GM19035 (cell line): ENCODE data around the gene NTM.

ENCODE experiments used
- ATAC-seq: cut with Tn5 transposase; IDR thresholded peaks from one replicate; pipeline ENCODE4 v1.9.1; 2021; ENCODE audit not compliant: unreplicated experiment

NTM gene

DNA sequence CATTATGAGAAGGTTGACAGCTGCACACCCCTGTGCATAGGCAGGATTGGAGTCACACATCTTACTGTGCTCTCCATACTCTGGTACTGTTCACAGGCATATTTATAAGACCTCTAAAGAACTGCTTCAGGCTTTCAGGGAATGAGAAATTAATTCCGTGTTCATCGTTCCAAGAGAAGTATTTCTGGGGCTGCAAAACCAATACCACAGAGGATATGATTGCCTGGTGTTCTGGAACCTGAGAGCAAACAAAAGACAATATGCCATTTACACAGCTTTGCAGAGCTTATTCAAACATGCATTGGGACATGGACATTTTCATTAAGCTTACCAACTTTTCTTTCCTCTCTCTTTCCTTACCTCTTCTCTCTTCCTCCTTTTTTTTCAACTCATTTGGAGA, 388.7 kb downstream of the NTM start:
- no peak for ATAC-seq

DNA sequence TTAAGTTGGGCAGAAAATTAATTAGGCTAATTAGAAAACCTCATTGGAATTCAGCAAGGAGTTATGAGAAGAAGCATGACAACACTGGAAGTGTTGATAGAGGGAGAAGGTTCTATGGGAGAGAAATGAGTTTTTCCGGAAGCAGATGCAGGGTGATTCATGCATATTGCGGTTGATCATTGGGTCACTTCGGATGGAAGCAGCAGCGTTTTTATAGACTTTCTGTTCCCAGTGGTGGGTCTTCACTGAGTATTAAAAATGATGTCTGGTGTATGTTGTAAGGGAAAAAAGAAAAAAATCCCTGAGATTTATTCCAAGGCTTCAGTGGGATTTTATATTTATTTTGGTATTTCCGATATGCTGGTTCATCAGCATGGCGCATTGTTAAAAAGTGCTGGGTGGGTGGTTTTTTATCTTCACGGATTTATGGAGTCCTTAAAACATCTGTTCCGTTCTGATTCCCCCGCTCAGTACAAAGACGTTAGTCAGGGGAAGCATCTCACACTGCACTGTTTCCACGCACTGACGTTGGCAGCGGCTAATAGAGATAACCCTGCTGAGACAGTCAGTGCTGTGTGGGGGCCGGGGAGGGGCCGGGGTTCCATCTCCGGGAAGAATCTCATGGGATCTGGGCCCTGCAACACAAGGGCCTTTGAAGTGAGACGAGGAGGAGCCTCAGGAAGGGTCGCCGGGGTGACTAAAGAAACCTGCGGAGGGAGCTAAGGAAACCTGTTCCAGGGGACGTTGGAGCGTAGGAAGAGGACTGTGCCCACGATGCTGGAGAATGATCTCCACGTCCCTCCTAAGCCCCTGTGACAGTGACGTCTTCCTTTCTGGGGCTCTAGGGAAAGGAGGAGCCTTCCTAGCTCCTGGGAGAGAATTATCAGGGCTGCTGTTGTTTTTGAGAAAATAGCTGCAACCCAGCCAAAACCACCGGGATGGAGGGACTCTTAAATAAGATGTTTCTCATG, 390.0 kb downstream of the NTM start:
- no peak for ATAC-seq

DNA sequence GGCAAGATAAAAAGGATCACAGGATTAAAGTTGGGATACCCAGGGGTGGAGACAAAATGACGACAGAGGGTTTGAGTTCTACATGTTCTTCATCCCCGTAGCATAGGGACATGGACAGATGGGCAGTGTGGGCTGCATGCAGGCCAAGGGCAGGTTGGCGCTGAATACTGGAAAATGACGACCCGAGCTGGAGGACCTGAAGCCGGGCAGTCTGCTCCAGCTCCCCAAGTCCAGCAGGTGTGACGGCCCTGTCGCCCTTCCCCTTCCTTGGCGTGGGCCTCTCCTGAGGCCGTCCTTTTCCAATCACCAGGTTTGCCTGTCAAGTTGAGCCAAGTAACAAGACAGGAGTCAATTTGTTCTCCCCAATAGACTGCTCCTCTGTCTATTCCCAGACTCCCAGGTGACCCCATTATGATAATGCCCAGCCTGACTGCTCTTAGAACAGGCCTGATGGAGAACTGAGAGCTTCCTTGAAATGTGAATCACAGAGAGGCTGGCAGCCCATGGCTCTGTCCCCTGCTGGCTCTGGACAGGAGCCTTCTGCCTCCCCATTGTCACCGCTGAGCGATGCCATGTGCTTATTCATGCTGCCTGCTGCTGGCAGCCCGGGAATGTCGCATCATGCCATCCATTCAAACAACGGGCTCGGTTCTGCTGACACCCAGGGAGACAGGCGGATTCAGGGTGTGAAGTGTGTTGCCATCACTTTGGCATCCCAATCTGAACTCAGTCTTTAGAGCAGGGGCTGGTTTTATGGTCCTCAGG, 392.1 kb downstream of the NTM start:
- ATAC-seq = no peak

DNA sequence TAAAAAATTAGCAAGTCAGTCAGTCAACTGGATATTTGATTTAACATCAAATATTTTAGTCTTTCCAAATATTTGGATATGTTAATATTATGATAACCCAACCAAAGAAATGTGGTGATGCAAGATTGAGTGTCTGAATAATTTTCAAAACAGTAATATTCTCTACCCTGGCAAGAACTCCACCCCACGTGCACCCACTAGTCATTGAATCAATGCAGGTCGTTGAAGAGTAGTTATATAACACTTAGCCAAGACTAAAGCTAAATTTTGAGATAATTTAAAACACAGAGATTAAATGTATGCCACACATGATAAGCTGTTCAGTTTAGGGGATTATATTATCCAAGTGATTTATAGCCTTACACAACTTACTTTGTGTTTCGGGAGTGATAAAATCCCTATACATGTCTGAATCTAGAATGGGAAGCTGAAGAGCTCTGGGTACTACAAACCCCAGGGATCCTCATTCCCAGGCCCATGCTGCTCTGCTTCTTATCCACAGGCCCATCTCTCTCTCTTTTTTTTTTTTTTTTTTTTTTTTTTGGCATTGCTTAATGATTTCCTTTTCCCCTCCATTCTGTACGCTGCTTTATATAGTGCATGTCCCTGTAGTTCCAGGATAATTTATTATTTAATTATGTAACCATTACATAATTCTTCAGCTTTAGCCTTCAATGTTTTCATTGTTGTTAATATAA, 392.9 kb downstream of the NTM start:
- no peak for ATAC-seq

DNA sequence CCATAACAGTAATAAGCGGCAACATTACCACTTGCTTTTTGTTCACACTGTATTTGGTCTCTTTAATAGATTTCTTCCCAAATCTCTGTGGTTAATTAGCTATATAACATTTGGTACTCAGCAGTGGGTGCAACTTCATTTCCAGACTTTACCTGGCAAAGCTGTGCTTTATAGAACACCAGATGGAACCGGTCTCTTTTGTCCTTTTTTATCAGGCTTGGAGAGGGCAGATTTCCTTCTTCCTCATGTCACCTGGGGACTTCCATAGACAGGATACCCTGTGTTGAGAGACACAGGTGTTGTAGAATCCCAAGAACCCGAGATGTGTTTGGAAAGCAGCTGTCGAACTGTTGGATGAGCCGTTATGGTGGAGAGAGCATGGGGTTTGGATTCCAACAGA, 393.7 kb downstream of the NTM start:
- no peak for ATAC-seq

DNA sequence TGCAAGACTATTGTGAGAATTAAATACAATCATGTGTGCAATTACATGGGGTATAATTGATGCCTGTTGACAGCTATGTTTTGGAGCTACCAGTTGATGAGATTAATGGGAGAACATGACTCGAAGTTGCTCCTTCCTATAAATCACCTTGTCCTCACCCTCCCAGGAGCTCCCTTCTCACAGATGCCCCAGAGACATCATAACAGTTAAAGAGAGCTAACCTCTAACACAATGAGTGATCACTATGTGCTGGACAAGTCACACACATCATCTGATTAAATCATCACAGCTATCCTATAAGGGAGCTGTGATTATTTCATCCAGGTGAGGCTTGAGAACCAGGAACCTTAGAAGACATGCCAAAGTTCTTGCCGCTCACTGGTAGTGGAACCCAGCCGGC, 394.2 kb downstream of the NTM start:
- ATAC-seq = no peak

DNA sequence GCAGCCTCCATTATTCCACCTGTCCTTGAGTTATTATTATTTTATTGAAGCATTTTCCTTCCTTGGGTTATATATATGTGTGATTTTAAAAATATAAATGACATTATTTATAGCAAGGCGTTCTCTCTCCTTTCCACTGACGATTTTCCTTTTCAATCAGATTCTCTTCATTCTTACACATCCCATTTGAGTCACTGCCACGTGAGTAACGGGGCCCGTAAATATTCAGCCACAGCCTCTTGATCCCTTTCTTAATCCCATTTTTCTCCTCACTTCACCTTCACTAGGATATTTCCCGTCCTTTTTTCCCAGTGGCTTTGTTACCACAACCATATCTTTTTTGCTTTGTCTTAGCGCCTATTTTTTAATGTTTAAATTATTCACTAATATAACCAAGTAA, 396.2 kb downstream of the NTM start:
- no peak for ATAC-seq

DNA sequence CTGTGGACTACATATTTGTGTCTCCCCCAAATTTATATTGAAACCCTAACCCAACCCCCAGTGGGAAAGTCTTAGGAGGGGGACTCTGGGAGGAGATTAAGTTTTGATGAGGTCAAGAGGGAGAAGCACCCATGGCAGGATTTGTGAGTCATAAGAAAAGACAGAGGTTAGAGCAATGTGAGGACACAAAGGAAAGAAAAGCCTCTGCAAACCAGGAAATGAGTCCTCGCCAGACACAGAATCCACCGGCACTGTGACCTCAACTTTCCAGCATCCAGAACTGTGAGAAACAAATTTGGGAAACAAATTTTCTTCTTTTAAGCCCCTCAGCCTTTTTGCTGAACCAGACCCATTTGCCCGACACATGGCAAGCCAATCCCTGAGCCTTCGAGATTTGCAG, 397.0 kb downstream of the NTM start:
- no peak for ATAC-seq

DNA sequence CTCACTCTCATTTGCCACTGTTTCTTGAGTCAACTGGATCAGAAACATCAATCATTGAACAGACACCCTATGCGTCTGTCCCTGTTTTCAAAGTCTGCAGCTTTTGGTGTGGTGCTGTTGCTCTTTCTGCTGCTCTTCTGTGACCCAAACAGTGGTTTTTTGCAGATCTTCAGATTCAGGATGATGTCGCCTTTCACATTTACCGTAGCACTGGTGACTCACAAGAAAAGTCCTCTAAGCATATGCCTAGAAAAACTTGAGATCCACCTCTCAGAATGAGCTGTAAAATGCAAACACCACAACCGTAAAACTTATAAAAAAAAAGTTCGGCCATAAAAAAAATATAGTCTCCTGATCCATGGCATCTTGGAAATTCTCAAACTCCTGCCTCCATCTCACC, 400.4 kb downstream of the NTM start:
- no peak for ATAC-seq

DNA sequence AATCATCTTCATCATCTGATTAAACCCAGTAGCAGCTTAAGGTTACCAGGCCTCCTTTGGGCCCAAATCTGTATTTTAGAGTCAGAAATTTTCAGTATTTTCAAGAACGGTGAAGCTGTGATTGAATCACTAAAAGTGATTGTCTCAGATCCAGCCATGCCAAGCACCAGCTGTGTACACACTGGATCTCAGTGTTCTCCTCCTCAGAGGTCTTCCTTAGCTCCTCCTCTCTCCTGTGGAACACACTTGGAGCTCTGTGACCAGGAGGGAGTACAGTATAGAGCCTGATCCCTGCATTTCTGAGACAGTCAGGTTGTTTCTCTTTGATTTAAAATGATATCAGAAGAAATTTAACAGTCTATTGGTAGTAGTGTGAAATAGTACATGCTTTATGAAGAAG, 401.1 kb downstream of the NTM start:
- no peak for ATAC-seq

DNA sequence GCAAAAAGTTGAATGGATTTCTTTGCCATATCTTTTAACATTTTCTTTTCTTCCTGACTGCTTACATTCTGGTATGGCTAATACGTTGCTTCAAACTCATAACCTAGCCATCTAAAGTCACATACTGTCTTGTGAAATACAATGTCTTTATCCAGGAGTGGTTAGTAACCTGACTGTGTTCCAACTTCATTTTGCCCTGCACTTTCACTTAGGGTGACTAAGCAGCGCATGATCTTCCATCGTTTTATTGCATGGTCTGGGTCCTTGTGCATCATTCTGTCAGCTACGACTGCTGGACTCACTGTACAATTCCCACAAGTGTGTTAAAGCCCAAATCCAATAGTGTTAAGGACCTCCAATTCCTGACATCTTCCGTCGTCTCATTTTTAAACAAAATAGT, 403.2 kb downstream of the NTM start:
- no peak for ATAC-seq

DNA sequence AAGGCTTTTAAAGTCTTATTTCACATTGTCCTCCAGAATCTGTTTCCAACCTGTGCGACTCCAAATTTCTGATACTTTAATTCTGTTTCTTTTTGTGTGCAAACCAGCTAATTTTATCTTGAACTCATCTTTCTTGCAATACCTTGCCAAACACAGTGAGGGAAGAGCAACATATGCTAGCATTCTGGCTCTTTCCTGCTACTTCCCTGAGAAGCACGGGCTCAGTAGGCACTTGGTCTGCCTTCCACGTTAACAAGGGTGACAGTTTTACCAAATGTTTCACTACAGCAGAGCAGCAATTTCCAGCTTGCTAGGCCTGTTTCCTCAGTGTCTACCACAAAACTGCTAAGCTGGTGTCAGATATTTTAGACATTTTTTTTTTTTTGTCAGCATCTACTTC, 405.8 kb downstream of the NTM start:
- no peak for ATAC-seq

DNA sequence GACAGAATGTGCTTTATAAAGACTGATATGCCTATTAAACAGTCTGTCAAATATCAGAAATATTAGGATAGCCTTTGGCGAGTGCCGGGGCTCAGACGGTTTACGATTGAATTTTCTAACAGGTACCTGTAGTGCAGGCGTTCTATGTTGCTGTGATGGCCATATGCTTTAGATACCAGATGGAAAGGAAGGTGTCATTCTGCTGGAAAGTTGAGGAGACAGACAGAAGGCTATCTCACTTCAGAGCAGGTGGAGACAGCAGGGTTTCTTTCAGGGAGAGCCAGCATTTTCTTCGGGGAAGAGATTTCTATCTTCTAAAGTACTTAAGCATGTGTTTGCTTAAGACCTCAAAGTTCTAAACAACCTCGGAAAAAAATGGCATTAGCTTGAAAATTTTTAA, 415.4 kb downstream of the NTM start:
- ATAC-seq = no peak

DNA sequence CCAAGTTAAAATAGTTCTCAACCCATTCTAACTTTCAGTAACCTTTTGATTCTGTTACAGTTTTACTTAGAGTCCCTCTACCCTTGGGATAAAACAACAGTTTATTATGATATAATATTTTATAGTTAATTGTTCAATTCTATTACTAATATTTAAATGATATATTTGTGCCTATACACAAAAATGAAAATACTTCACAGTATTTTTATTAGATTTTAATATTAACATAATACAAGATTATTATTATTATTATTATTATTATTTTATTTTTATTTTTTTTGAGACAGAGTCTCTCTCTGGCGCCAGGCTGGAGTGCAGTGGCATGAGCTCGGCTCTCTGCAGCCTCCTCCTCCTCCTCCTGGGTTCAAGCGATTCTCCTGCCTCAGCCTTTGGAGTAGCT, 416.7 kb downstream of the NTM start:
- ATAC-seq = no peak

DNA sequence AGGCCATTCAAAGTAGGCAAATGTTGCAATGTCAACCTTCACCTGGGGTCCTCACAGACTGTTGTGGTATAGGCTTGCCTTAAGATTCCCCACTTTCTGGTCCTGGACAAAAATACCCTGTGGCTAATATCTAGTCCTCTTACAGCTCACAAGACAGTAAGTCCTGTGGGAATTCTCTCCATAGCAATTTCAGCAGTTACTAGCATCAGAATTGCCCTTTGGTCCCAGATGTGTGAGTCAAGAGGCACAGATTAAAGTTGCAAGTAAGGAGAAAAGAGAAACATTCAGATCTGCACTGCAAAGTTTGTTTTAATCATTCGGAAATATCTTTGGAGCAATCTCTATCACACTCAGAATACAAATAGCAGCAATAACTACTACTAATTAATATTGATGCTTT, 420.2 kb downstream of the NTM start:
- ATAC-seq = no peak

DNA sequence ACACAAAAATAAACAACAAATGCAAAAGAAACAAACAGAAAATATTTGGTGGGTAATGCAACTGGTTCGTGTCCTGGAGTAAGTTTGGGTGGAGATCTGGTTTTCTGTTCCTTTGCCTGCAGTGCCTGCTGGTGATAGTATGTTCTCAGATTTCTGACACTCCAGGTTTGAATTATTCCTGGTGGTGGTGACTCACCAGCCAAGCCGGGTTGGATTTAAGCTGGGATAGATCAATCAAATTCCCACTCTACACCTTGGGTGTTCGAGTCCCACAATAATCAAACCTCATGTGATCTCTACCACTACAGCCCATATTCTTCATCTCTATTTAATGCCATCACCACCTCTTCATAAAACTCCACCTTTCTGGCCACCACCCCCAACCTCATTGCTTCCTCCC, 421.8 kb downstream of the NTM start:
- ATAC-seq = no peak

DNA sequence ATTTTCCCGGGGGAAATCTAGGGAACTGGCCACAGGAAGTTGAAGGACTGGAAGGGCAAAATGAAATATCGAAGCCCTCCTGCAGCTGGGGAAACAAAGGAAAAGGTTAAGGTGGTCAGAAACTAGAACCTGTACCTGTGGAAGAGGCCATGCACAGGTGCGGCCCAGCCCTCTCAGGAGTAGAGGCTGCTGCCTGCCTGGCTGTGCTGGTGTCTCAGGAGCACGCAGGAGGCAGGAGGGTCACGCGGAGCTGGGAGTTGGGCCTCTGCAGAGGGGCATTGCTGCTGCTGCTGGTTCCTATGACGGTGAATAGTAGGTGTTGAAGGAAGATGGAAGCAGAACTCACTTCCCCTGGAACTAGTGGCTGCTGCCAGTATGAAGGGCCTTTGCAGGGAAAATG, 425.7 kb downstream of the NTM start:
- no peak for ATAC-seq

DNA sequence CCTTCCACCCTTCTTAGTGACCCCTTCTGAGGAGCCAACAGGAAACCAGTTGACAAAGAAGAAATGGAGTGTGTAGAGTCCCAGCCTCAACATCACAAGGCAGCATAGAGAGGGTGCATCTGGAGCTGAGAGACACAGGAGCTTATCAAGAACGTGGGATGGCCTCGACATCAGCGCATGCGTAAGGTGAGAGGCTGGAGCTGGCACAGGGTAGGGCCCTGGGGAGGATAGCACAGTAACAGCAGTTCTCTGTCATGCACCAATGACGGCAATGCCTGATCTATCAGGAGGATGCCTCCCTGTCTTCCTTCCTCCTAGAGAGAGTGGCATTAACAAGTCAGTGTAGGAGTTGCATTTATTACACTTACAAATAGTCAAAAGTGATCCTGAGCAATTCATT, 426.1 kb downstream of the NTM start:
- no peak for ATAC-seq

DNA sequence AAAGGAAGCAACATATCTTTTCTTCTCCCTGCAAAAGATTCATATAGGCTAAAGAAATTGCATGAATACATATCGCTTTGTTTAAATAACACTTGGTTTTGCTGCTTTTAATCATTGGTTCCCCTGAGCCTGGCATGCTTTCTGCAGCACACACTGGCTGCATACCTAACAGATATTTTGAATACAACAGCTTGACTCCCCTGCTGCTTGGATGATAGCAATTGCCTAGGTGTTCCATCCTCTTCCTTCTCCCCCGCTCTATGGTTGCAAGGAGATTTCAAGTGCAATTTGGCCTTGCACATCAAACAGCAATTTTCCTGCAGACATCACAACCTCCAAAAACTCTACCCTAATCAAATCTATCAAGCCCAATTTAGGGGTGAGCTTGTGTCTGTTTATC, 430.0 kb downstream of the NTM start:
- no peak for ATAC-seq

DNA sequence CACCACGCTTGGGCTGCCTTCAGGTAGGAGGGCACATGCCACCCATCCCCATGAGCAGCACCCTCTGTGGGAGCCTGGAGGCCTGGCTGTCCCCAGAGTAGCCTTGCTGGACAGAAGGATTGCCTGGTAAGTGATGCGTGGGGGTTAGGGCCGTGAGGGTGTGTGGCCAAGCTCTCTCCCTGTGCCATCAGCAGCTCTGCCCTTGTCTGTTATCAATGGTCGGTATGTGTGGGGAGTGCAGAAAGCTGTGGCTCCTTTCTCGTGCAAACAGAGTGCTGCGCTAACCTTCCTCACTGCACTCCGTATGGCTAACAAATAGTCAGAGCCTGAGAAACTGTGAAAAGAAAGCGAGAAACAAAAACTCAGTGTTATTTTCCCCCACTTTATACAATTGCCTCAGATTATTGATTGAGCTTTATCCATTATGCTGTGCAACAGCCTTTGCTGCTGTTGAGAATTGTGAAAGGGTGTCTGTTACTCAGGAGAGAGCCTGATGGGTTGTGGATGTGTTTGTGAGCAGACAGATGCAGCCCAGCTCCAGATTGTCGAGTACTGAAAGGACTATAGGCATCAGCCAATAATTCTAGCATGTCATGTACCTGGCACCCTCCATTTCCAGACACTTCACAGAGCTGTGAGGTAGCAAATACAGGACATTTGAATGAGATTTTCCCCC, 432.2 kb downstream of the NTM start:
- no peak for ATAC-seq

DNA sequence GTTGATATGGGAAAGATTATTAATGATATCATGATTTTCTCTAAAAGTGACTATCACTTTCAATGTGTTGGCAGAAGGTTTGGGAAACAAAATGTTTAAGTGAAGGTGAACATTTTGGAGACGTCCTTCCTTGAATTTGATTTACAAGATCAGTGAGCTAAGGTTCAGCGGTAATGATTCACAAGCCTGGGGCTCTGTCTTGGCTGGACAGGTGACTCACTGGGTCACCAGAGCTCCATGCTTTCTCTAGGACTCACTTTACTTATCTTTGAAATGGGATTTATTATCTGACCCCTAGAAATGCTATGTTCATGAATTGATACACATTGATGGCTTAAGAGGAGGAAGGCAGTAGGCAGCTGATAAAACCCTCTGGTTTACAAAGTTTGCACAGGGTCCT, 437.5 kb downstream of the NTM start:
- ATAC-seq = no peak
